Skeletal muscle satellite cell (primary cell): ENCODE measurements around the gene HLCS.

Experiments
- H3K27me3 ChIP-seq: 2 replicates; pipeline ENCODE4 v1.7.0; 2013; ENCODE audit warnings: low read length; ENCODE audit not compliant: control insufficient read depth, insufficient read depth
- H3K36me3 ChIP-seq: 2 replicates; pipeline ENCODE4 v1.7.0; 2013; ENCODE audit warnings: mild to moderate bottlenecking, control low read depth, low read length; ENCODE audit not compliant: insufficient read depth
- H3K4me1 ChIP-seq: 2 replicates; pipeline ENCODE4 v1.7.0; 2013; ENCODE audit warnings: low read length; ENCODE audit not compliant: control insufficient read depth, insufficient read depth
- H3K4me2 ChIP-seq: 2 replicates; pipeline ENCODE4 v1.7.0; 2013; ENCODE audit warnings: mild to moderate bottlenecking, low read length
- H3K4me3 ChIP-seq: 2 replicates; pipeline ENCODE4 v1.7.0; 2013; ENCODE audit warnings: low read length
- H3K9ac ChIP-seq: 2 replicates; pipeline ENCODE4 v1.7.0; 2013; ENCODE audit warnings: mild to moderate bottlenecking, low read depth, low read length, moderate library complexity
- H3K9me3 ChIP-seq: replicated peaks from 2 replicates; pipeline ENCODE4 v1.7.0; 2013; ENCODE audit warnings: mild to moderate bottlenecking, control low read depth, low read length

The HLCS gene

GRCh38 chr21:36729310-36729970 lies 237.0 kb downstream of the HLCS start:
- H3K27me3 ChIP-seq, result no peaks in the 10 kb centered on the region
- no peaks in the 10 kb centered on the region for H3K9me3 ChIP-seq

DNA sequence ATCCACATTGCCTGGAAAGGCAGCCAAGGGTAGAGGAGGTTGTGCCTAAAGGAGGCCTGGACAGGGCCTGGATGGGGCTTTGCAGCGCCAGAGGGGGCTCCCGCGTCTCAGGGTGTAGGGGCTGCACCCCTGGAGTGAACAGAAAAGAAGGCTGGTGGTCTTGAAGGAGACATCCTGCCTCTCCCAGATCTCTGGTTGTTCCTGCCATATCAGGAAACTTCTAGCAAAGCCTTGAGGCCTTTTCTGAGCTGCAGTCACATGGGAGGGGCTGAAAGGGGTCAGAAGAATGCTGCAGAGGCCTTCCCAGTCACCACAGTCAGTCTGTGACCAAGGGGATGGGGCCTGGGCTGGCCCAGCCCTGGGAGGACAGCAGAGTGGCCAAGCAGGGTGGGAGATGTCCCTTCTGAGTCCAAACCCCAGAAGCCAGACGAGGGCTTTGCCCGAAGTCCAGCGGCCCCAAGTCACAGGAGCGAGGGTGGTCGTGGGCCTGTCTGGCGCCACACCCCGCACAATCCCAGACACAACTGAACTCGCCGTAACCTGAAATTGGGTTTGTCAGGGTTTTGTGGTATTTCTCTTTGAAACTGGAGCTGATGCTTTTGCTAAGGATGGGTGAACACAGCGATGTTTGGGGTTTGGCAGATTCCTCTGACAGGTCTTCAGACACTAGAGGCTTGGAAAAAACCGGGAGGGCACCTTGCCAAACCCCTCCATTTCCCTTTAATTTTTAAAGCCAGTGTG lies 237.9 kb downstream of the HLCS start:
- Histone ChIP-seq H3K27me3 (no peaks in the 10 kb centered on the region), H3K4me3 (no peak overlapping the region), H3K9me3 (no peaks in the 10 kb centered on the region), H3K4me1 (no peaks in the 10 kb centered on the region), H3K4me2 (no peak overlapping the region), H3K36me3 (peaks cover 52% of the 10 kb centered on the region), H3K9ac (no peak overlapping the region)

More at GRCh38 chr21:36729310-36729970, 237.0 kb downstream of the HLCS start:
- H3K4me3 ChIP-seq, result no peak overlapping the region
- H3K36me3 ChIP-seq, result peaks cover 59% of the 10 kb centered on the region
- no peak overlapping the region for H3K9ac ChIP-seq
- no peaks in the 10 kb centered on the region for H3K4me1 ChIP-seq
- no peak overlapping the region for H3K4me2 ChIP-seq

- Histone ChIP-seq H3K36me3 (peaks cover 51% of the 10 kb centered on the region), H3K9ac (no peak overlapping the region), H3K9me3 (no peaks in the 10 kb centered on the region), H3K4me1 (no peaks in the 10 kb centered on the region), H3K4me2 (no peak overlapping the region), H3K27me3 (no peaks in the 10 kb centered on the region), H3K4me3 (no peak overlapping the region)
Measured at GRCh38 chr21:36727866-36728265, 238.6 kb downstream of the HLCS start.

- Histone ChIP-seq H3K4me1 (no peaks in the 10 kb centered on the region), H3K9ac (no peak overlapping the region), H3K4me2 (no peak overlapping the region), H3K4me3 (no peak overlapping the region), H3K27me3 (no peaks in the 10 kb centered on the region), H3K36me3 (peaks cover 38% of the 10 kb centered on the region), H3K9me3 (no peaks in the 10 kb centered on the region)
Measured at GRCh38 chr21:36725793-36726386, 240.6 kb downstream of the HLCS start.

DNA sequence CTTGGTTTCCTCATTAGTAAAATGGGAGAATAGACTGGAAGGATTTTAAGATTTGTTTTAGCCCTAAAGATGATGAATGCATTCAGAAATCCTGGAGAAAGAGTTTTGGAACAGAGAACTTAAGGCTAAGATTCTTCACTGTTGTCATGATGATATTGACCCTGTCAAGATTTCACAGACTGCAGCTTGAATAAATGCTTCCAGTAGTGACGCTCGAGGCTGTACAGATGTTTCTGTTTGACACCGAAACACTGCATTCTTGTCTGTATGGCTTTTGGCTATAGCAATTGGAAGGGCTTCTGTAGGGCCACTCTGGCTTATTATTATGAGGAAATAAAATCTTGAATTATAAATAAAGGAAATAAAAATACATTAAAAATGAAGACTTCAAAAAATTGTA lies 241.8 kb downstream of the HLCS start:
- Histone ChIP-seq H3K4me2 (no peak overlapping the region), H3K4me3 (no peak overlapping the region), H3K9me3 (no peaks in the 10 kb centered on the region), H3K27me3 (no peaks in the 10 kb centered on the region), H3K36me3 (peaks cover 38% of the 10 kb centered on the region), H3K9ac (no peak overlapping the region), H3K4me1 (no peaks in the 10 kb centered on the region)

DNA sequence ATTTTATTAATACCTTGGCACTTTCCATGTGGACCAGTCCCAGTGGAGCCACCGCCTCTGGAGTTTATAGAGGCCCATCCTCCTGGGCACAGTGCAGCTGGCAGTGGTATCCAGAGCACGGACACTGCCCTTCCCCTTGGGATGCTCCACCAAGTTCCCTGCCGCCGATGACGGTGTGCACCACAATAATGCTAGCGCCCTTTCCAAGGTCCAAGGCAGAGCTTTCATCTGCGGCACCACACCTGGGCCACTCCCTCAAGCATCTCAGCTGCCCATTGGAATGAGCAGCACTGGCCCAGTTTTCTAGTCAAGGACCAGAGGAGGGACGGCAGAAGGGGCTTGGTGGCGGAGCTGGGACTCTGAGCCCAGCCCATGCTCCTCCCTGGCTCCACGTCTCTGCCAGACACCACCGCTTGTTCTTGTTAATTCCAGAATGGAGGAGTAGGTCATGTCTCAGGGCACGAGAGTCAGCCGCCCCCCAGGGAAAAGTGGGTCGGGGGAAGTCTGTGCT lies 243.0 kb downstream of the HLCS start:
- no peaks in the 10 kb centered on the region for H3K9me3 ChIP-seq
- H3K27me3 ChIP-seq, result no peaks in the 10 kb centered on the region

DNA sequence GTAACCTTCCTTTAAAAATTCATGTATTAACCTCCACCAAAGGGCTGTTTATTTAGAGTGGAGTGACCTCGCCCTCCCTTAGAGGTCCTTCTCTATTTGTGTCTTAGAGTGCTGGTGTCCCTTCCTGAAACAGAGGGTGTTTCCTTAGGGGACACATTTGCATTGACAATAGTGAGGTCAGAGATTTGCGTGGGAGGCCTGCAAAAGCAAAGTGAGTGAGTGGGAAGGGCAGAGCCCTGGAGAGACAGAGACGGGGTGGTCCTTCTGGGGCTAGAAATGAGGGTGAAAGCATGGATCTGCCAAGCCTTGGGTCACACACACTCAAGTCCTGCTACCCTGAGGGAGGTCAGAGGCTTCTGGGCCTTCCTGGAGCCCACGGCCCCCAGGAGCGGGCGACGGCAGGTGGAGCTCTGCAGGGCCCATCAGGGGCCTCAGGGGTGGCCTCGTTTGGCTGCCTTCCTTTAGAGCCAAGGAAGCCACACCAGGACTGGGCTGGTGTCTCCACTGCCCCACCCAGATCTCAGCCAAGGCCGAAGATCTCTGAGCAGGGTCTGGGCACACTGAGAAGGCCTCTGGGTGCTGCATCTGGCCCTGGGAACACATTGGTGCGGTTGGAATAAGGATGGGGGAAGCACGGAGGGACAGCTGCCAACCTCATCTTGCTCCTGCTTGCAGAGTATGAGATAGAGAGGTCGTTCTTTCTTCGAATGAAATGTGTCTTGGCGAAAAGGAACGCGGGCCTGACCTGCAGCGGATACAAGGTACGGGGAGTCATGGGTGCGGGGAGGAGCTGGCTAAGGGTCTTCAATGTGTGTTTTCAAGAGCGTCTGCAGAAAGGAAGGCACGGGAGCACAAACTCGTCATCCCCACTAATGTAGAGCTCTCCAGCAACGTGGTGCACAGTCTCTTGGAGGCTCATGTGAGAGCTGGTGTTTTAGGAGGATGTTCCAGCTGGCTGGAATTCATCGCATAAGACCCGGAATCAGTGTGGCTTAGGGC lies 243.8 kb downstream of the HLCS start:
- Histone ChIP-seq H3K36me3 (peaks cover 42% of the 10 kb centered on the region), H3K4me2 (no peak overlapping the region), H3K4me1 (peaks cover 13% of the 10 kb centered on the region), H3K4me3 (no peak overlapping the region), H3K9ac (no peak overlapping the region), H3K27me3 (no peaks in the 10 kb centered on the region), H3K9me3 (no peaks in the 10 kb centered on the region)

More for the DNA sequence above, 243.0 kb downstream of the HLCS start:
- Histone ChIP-seq H3K4me1 (peaks cover 11% of the 10 kb centered on the region), H3K9ac (no peak overlapping the region), H3K4me3 (no peak overlapping the region), H3K4me2 (no peak overlapping the region), H3K36me3 (peaks cover 37% of the 10 kb centered on the region)

DNA sequence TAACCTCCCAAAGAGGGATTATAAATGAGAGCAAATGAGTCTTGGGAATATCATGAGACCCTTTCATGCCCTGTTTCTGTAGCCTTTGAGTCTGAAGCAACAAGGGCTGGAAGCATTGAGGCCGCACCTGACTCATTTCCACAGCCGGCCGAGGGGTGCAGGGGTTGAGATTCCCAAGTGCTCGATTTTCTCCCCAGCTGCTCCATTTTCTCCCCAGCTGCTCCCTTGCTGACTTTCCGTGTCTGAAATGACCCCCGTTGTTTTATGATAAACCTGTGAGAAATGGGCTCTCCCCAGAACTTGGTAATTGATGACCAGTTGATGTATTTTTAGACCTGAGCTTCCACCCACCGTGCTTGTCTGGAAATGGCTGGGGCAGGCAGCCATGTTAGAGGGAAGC lies 244.7 kb downstream of the HLCS start:
- no peak overlapping the region for H3K4me2 ChIP-seq
- no peak overlapping the region for H3K4me3 ChIP-seq
- no peaks in the 10 kb centered on the region for H3K9me3 ChIP-seq
- H3K36me3 ChIP-seq, result peaks cover 46% of the 10 kb centered on the region
- no peak overlapping the region for H3K9ac ChIP-seq
- H3K4me1 ChIP-seq, result peaks cover 13% of the 10 kb centered on the region
- H3K27me3 ChIP-seq, result no peaks in the 10 kb centered on the region

DNA sequence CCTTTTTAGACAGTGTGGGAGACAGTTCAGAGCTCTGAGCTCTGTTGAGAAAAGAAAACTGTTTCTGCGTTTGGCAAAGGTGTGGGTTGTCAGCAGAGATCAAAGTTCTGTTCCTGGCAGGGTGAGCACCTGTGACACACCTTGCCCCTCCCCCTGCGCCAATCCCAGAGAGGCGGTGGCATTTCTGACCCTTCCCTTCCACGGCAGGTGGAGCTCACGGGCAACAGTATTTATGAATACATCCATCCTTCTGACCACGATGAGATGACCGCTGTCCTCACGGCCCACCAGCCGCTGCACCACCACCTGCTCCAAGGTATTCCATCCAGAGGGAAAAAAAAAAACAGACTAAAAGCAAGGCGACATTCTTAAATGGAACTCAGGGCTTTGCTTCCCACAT lies 246.9 kb downstream of the HLCS start:
- Histone ChIP-seq H3K4me3 (no peak overlapping the region), H3K4me2 (no peak overlapping the region), H3K36me3 (peaks cover 39% of the 10 kb centered on the region), H3K9ac (peak overlapping the region; percentile 74), H3K27me3 (no peaks in the 10 kb centered on the region), H3K9me3 (no peaks in the 10 kb centered on the region), H3K4me1 (peaks cover 13% of the 10 kb centered on the region)

DNA sequence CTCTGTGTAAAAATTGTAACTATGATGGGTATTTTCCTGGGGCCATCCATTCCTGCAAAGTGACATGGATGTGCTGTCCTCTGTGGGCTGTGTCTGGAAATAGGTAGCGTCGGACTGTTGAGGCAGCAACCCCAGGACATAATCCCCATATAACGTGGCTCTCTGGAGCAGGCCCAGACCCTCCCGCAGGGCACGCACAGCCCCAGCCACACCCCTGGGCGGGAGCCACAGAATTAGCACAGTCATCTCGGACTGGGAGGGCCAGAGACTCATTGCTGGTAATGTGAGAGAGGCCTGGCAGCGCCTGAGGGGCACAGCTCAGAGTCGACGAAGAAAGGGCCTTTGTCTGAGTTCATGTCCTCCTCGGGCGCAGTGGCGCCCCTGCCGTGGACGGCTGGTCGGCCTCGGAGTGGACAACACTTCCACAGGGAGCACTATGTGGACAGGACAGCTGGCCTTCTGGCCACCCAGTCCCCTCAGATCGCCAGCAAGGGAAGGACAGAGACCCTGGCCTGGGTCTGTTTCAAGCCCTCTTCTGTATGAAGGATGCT lies 247.4 kb downstream of the HLCS start:
- peak overlapping the region; percentile 14 for H3K4me2 ChIP-seq
- no peaks in the 10 kb centered on the region for H3K9me3 ChIP-seq
- peaks cover 45% of the 10 kb centered on the region for H3K36me3 ChIP-seq
- H3K9ac ChIP-seq, result peak overlapping the region; percentile 74
- no peak overlapping the region for H3K4me3 ChIP-seq
- no peaks in the 10 kb centered on the region for H3K27me3 ChIP-seq
- H3K4me1 ChIP-seq, result peaks cover 13% of the 10 kb centered on the region
